ENCODE results near the gene KLK8. TPM values are rescaled to one million over a fixed set of nuclear protein-coding genes. Genes with fewer than 3 reads are reported as not detected.

KLK8 gene
- total RNA-seq, 4 donors from 2014 or later: not detected

DNA sequence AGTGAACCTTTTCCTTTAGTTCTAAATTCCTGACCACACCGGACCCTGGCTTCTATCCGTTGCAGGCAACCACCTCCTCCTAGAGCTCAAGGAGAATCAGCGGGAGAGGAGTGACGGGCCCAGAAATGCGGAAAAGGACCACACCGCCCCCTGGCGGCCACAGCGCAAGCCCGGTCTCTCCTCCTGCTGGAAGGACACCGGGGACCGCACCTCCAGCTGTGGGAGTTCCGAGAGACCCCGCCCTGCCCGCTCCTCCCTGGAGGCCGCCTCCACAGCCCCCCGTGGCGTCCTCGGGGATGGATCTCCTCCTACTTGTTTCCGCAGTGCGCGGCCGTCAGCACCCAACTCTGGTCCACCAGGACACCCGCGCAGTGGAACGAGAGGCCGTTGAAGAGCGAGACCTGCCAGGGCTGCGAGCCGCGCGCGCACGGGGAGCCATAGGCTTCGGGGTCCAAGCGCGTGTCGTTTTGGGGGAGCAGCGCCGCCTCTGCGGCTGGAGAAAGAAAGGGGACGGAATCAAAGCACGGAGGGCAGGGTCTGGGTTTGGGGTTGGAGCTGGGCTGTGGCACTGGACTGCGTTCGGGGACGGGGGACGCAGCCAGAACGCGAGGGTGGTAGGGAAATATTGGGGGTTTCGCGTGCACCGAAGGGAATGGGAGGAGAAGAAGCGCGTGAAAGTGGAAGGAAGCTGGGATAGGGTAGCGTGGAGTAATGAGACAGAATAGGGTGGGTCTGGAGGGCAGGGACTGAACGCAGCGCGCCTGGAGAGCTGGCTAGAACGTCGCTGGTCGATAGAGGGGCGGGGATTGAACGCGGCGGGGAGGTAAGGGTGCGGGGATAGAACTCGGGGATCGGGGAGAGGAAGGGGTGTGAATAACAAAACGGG is 15.6 kb upstream of the KLK8 start:
- TF ChIP-seq, protein P1, sequence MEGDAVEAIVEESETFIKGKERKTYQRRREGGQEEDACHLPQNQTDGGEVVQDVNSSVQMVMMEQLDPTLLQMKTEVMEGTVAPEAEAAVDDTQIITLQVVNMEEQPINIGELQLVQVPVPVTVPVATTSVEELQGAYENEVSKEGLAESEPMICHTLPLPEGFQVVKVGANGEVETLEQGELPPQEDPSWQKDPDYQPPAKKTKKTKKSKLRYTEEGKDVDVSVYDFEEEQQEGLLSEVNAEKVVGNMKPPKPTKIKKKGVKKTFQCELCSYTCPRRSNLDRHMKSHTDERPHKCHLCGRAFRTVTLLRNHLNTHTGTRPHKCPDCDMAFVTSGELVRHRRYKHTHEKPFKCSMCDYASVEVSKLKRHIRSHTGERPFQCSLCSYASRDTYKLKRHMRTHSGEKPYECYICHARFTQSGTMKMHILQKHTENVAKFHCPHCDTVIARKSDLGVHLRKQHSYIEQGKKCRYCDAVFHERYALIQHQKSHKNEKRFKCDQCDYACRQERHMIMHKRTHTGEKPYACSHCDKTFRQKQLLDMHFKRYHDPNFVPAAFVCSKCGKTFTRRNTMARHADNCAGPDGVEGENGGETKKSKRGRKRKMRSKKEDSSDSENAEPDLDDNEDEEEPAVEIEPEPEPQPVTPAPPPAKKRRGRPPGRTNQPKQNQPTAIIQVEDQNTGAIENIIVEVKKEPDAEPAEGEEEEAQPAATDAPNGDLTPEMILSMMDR (IDR thresholded peaks at IDR 0.05; ENCODE audit: low read depth): no peak

DNA sequence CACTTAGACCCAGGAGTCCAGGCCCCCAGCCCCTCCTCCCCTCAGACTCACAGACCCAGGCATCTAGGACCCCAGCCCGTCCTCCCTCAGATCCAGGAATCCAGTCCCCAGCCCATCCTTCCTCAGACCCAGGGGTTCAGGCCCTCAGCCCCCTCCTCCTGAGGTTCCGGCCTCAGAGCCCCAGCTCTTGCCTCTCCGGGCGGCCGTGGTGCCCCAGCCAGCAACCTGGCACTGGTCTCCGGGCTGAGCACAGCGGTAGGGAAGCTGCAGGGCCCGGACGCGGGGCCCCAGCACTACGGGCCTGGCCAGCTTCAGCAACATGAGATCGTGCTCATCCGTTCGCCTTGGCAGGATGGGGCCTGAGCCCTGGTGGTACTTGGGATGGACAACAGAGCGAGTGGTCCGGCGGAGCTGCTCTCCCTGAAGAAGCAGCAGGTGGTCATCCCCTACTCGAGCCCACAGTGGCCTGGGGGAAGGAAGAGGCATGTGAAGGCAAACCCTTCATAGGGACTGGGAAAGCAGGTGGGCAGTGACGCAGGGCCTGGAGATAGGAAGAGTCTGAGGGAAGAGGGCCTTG is 14.4 kb upstream of the KLK8 start:
- TF ChIP-seq, protein P1 (IDR thresholded peaks at IDR 0.05; ENCODE audit: low read depth): no peak

GRCh38 chr19:51014242-51014641 is 12.8 kb upstream of the KLK8 start:
- TF ChIP-seq, protein P1 (IDR thresholded peaks at IDR 0.05; ENCODE audit: low read depth): no peak

DNA sequence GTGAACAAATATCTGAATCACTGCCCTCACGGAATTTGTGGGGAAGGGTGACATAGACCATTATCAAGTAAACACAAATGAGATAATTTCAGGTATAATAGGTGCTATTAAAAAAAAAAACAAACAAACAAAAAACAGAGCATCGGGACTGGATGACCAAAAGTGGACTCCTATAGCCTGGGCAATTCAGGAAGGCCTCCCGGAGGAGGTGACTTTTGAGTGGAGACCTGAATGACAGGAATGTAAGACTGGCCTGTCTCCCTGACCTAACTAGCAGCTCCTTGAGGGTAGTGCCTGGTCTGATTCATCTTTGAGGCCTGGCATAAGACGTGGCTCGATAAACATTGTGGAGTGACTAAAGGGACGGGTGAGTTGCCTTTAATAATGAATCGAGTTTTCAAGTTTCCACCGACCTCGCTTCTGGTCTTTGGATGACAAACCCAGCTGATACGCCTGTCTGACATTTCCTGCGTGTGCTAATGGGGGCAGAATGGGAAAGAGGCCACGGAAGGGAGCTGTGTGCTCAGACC is 11.3 kb upstream of the KLK8 start:
- TF ChIP-seq, protein P1 (IDR thresholded peaks at IDR 0.05; ENCODE audit: low read depth): no peak

DNA sequence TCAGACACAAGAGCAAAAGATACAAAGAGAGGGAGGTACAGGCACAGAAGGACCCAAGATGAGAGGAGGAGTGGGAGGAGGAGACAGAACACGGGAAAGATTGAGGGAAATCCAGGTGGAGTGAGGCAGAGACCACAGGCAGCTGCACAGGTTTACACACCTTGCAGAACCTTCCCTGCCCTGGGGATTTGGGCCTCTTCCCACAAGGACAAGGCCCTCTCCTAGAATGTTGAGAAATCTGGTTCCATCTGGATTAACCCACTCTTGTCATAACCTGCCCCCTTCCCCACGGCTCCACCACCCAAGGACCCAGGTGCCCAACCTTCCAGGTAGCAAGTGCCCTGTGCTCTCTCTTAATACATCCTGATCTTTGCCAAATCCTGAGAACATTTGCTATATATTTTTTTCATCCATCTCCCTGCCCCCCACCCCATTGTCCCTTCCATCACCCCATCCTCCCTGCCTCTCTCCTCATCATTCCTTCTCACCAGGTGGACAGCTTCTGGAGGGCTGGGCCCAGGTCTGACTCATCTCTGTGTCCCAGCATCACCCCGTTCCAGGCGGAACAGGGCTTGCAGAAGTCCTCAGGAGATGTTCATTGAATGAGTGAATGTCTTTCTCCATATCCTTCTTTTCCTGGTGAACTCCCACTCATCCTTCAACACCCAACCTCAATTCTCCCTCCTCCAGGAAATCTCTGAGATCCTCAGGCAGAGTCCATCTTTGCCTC is 8.8 kb upstream of the KLK8 start:
- TF ChIP-seq, protein P1 (IDR thresholded peaks at IDR 0.05; ENCODE audit: low read depth): no peak

GRCh38 chr19:51009061-51009891 is 7.9 kb upstream of the KLK8 start:
- TF ChIP-seq, protein P1 (IDR thresholded peaks at IDR 0.05; ENCODE audit: low read depth): no peak

Data from subcutaneous adipose tissue (tissue), 4 donors.